SK-N-SH treated with all-trans-retinoic acid at 6 μM for 48 hours (cell line): ENCODE measurements around the gene ANP32A.

Experiments used
- BACH2 ChIP-seq: fragments of 250-450 bp; sonication (Bioruptor Pico); IDR thresholded peaks from 2 replicates; pipeline ENCODE4 v1.9.0; 2021; ENCODE audit warnings: mild to moderate bottlenecking, borderline replicate concordance
- CSDC2 ChIP-seq: fragments of 250-450 bp; sonication (Bioruptor Pico); IDR thresholded peaks from 2 replicates; pipeline ENCODE4 v1.5.0; 2020; ENCODE audit warnings: mild to moderate bottlenecking, moderate library complexity
- CSRNP3 ChIP-seq: fragments of 250-450 bp; sonication (Bioruptor Pico); IDR thresholded peaks from 2 replicates; pipeline ENCODE4 v1.5.1; 2021; ENCODE audit warnings: mild to moderate bottlenecking, moderate library complexity
- PPARA ChIP-seq: fragments of 250-450 bp; sonication (Bioruptor Pico); IDR thresholded peaks from 2 replicates; pipeline ENCODE4 v1.5.0; 2020; ENCODE audit warnings: mild to moderate bottlenecking, borderline replicate concordance
- RARB ChIP-seq: fragments of 250-450 bp; sonication (Bioruptor Pico); IDR thresholded peaks from 2 replicates; pipeline ENCODE4 v1.8.0; 2021; ENCODE audit warnings: mild to moderate bottlenecking, moderate library complexity

DNA sequence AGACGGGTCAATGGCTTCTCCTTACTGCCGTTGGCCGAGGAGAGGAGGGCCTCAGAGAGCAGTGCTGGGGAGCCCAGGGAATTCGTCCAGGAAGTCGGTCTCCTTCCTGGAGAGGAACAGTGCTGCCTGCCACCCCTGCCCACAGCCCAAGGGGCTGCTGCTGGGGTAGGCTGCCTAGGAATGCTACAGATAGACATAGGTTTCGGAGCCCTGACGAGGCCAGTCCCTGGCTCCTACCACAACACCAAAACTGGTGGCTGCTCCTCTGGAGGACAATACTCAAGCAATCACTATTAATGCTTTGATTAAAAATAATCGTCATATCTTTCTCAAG is 30.5 kb downstream of the ANP32A start:
- TF ChIP-seq RARB (CRISPR knock-in tag), result no peak
- no peak for TF ChIP-seq PPARA (CRISPR knock-in tag)
- TF ChIP-seq CSDC2 (CRISPR knock-in tag), result no peak
- TF ChIP-seq CSRNP3 (CRISPR knock-in tag), result no peak
- no peak for TF ChIP-seq BACH2 (CRISPR knock-in tag)
